ENCODE measurements around the gene MS4A10. TPM values are rescaled to one million over a fixed set of nuclear protein-coding genes. Genes with fewer than 3 reads are reported as not detected.

The MS4A10 gene
- total and polyA plus RNA-seq, 9 of the 15 experiments (the other 6 are each of a cell fraction or from before 2014, with no cell fraction given), result not detected

DNA sequence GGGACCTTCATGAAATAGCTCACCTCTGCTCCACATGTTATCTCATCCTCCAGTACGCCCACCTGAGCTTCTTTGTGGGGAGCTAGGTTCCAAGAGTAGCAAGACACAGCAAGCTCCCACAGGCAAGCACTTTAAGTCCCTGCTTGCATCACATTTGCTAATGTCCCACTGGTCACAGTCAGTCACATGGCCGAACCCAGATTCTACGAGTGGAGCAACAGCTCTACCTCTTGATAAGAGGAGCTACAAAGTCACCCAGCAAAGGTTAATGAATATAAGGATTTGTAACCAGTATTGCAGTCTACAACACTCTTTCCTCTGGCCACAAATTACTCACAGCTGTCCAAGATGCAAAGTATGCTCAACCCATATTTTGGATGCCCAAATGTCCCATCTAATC lies 43.7 kb upstream of the MS4A10 start:
- CTCF ChIA-PET (ENCODE audit: low intra/inter-chr PET ratio), result no interaction called here
- intact Hi-C loops (cut with micrococcal nuclease) (no loop called here), in situ Hi-C loops (cut with MboI) (no loop called here)
- no peaks in the 10 kb centered on the region for H3K9me1 ChIP-seq (ENCODE audit: control insufficient read depth, insufficient read depth, low read length)
- DNase-seq (ENCODE audit: extremely low read depth in 1 of 4, low spot score in 3 of 4) (no peak), FAIRE-seq (no peak), ATAC-seq (no peak)
- H3K9me3 ChIP-seq (replicated peaks; ENCODE audit: control insufficient read depth, insufficient read depth, low read depth, low read length), result no peaks in the 10 kb centered on the region
- no peak overlapping the region for H3K4me2 ChIP-seq (ENCODE audit: insufficient read depth, low read length)
- no TSS peak for BruUV-seq (replicated peaks)
- no peaks in the 10 kb centered on the region for H3K79me2 ChIP-seq (ENCODE audit: control insufficient read depth, insufficient read depth, low read length)
- no peaks in the 10 kb centered on the region for H4K20me1 ChIP-seq (replicated peaks; ENCODE audit: control insufficient read depth, insufficient read depth, low read length)
- H3K27ac ChIP-seq (ENCODE audit: extremely low read depth, low read depth, low read length), result no peak overlapping the region
- no peaks in the 10 kb centered on the region for H3K36me3 ChIP-seq (ENCODE audit: control insufficient read depth, insufficient read depth, low read length)
- no peak overlapping the region for H3K9ac ChIP-seq (ENCODE audit: insufficient read depth in 1 of 2, low read depth in 2 of 2, low read length in 2 of 2)
- POLR2A ChIA-PET, result interaction anchor here (0.6 kb wide), 1 partner anchor 174 kb away, joined by 3 read pairs; no protein-coding TSS in a partner anchor
- WGBS (ENCODE audit: insufficient coverage, low coverage, missing lambda C conversion rate), result 0% methylated on average over 3 of the region's 3 CpGs
- H3K4me3 ChIP-seq, result no peak overlapping the region
- H3K27me3 ChIP-seq (ENCODE audit: control insufficient read depth in 2 of 2, insufficient read depth in 2 of 2, low read length in 2 of 2), result peaks cover 5 to 24% of the 10 kb centered on the region in 2 experiments; a peak in 3 of 5 replicates
- H2AFZ ChIP-seq (ENCODE audit: low read depth, low read length), result no peak overlapping the region
- H3K4me1 ChIP-seq (replicated peaks in 1 of 2; ENCODE audit: control insufficient read depth in 2 of 2, insufficient read depth in 2 of 2, low read length in 2 of 2), result no peaks in the 10 kb centered on the region
- TF ChIP-seq, protein P1, sequence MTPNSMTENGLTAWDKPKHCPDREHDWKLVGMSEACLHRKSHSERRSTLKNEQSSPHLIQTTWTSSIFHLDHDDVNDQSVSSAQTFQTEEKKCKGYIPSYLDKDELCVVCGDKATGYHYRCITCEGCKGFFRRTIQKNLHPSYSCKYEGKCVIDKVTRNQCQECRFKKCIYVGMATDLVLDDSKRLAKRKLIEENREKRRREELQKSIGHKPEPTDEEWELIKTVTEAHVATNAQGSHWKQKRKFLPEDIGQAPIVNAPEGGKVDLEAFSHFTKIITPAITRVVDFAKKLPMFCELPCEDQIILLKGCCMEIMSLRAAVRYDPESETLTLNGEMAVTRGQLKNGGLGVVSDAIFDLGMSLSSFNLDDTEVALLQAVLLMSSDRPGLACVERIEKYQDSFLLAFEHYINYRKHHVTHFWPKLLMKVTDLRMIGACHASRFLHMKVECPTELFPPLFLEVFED (CRISPR knock-in tag; conservative IDR thresholded peaks at IDR 0.05), result no peak
- TF ChIP-seq TAF9B (IDR thresholded peaks at IDR 0.05; ENCODE audit: partially characterized antibody), result no peak
- no peak for TF ChIP-seq ZC3H8 (IDR thresholded peaks at IDR 0.05)
- TF ChIP-seq, protein P2, sequence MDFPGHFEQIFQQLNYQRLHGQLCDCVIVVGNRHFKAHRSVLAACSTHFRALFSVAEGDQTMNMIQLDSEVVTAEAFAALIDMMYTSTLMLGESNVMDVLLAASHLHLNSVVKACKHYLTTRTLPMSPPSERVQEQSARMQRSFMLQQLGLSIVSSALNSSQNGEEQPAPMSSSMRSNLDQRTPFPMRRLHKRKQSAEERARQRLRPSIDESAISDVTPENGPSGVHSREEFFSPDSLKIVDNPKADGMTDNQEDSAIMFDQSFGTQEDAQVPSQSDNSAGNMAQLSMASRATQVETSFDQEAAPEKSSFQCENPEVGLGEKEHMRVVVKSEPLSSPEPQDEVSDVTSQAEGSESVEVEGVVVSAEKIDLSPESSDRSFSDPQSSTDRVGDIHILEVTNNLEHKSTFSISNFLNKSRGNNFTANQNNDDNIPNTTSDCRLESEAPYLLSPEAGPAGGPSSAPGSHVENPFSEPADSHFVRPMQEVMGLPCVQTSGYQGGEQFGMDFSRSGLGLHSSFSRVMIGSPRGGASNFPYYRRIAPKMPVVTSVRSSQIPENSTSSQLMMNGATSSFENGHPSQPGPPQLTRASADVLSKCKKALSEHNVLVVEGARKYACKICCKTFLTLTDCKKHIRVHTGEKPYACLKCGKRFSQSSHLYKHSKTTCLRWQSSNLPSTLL (IDR thresholded peaks at IDR 0.05), result no peak
- TF ChIP-seq HNRNPL (IDR thresholded peaks at IDR 0.05; ENCODE audit: low read depth, low read length), result no peak
- TF ChIP-seq, protein P3, sequence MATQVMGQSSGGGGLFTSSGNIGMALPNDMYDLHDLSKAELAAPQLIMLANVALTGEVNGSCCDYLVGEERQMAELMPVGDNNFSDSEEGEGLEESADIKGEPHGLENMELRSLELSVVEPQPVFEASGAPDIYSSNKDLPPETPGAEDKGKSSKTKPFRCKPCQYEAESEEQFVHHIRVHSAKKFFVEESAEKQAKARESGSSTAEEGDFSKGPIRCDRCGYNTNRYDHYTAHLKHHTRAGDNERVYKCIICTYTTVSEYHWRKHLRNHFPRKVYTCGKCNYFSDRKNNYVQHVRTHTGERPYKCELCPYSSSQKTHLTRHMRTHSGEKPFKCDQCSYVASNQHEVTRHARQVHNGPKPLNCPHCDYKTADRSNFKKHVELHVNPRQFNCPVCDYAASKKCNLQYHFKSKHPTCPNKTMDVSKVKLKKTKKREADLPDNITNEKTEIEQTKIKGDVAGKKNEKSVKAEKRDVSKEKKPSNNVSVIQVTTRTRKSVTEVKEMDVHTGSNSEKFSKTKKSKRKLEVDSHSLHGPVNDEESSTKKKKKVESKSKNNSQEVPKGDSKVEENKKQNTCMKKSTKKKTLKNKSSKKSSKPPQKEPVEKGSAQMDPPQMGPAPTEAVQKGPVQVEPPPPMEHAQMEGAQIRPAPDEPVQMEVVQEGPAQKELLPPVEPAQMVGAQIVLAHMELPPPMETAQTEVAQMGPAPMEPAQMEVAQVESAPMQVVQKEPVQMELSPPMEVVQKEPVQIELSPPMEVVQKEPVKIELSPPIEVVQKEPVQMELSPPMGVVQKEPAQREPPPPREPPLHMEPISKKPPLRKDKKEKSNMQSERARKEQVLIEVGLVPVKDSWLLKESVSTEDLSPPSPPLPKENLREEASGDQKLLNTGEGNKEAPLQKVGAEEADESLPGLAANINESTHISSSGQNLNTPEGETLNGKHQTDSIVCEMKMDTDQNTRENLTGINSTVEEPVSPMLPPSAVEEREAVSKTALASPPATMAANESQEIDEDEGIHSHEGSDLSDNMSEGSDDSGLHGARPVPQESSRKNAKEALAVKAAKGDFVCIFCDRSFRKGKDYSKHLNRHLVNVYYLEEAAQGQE (IDR thresholded peaks at IDR 0.05; ENCODE audit: borderline replicate concordance), result no peak
- TF ChIP-seq, protein P3 (CRISPR knock-in tag; IDR thresholded peaks at IDR 0.05; ENCODE audit: low read depth), result no peak
- TF ChIP-seq HDAC3 (IDR thresholded peaks at IDR 0.05; ENCODE audit: borderline replicate concordance, partially characterized antibody), result no peak
- TF ChIP-seq, protein P4, sequence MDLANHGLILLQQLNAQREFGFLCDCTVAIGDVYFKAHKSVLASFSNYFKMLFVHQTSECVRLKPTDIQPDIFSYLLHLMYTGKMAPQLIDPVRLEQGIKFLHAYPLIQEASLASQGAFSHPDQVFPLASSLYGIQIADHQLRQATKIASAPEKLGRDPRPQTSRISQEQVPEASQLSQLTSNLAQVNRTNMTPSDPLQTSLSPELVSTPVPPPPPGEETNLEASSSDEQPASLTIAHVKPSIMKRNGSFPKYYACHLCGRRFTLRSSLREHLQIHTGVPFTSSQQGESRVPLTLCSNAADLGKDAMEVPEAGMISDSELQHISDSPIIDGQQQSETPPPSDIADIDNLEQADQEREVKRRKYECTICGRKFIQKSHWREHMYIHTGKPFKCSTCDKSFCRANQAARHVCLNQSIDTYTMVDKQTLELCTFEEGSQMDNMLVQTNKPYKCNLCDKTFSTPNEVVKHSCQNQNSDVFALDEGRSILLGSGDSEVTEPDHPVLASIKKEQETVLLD (IDR thresholded peaks at IDR 0.05), result no peak
